ENCODE data around the gene DBN1. TPM values are rescaled to one million over a fixed set of nuclear protein-coding genes. Genes with fewer than 3 reads are reported as not detected.

DBN1 gene
- total and polyA plus RNA-seq, 2 of the 8 experiments (the other 6 are each of a cell fraction or from before 2014, with no cell fraction given) = 168 to 333 TPM

DNA sequence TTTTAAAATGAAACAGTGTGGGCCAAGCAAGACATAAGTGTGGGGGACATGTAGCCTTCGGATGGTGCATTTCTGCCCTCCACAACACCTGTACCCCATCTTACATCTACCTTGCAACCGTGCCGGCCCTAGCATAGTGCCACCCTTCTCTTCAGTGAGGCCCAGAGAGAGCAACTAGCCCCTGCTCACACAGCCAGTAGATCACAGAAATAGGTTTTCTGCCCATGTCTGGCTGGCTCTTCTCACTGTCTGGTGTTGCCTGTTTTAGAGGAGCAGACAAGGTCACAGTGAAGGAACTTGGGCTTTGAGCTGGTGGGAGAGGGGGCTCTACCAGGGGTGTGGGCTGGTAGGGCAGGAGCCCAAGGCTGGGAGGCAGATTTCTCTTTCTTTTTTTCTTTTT, 12.8 kb upstream of the DBN1 start:
- Histone ChIP-seq H2BK15ac (ENCODE audit: low read length) (no peak overlapping the region), H2BK120ac (replicated peaks; ENCODE audit: low read depth, low read length) (no peak overlapping the region), H4K5ac (ENCODE audit: insufficient read length, low read depth, low read length) (no peak overlapping the region), H2BK5ac (ENCODE audit: low read depth, low read length) (no peak overlapping the region), H2AFZ (ENCODE audit: low read length) (no peak overlapping the region), H3K79me2 (ENCODE audit: control insufficient read depth in 1 of 2, insufficient read depth in 2 of 2, low read length in 2 of 2) (no peaks in the 10 kb centered on the region), H3K23me2 (ENCODE audit: low read depth, low read length) (no peaks in the 10 kb centered on the region; the same call in 1 of the 2 replicates), H2BK12ac (ENCODE audit: low read depth, low read length) (no peak overlapping the region), H3K36me3 (ENCODE audit: control insufficient read depth in 2 of 4, insufficient read depth in 4 of 4, low read length in 3 of 4) (peaks cover 24 to 66% (median 44%) of the 10 kb centered on the region in 4 experiments), H4K8ac (ENCODE audit: extremely low read depth, insufficient read depth, low read length) (no peak overlapping the region), H2BK20ac (ENCODE audit: low read length) (no peak overlapping the region), H3K9ac (replicated peaks in 1 of 4; ENCODE audit: extremely low read depth in 1 of 4, low read depth in 3 of 4, low read length in 3 of 4) (no peak overlapping the region), H3K56ac (replicated peaks; ENCODE audit: insufficient read length, low read depth, low read length) (no peak overlapping the region), H4K91ac (replicated peaks; ENCODE audit: insufficient read length, low read length) (no peak overlapping the region), H3K27me3 (replicated peaks in 1 of 4; ENCODE audit: control insufficient read depth in 3 of 4, extremely low read depth in 1 of 4, insufficient read depth in 3 of 4, low read length in 3 of 4) (no peaks in the 10 kb centered on the region), H3K4me3 (ENCODE audit: extremely low read depth in 1 of 4, insufficient read depth in 2 of 4, low read depth in 3 of 4, low read length in 4 of 4) (no peak overlapping the region), H4K20me1 (replicated peaks in 1 of 2; ENCODE audit: control insufficient read depth in 1 of 2, insufficient read depth in 2 of 2, low read length in 2 of 2) (peaks cover 5 to 13% of the 10 kb centered on the region in 2 experiments), H2AK5ac (ENCODE audit: low read depth, low read length) (no peak overlapping the region), H3K4me1 (replicated peaks in 1 of 4; ENCODE audit: control insufficient read depth in 3 of 4, insufficient read depth in 4 of 4, low read length in 3 of 4) (peaks cover 0 to 3% (median 3%) of the 10 kb centered on the region in 4 experiments; a peak in 5 of 7 replicates), H3K9me3 (ENCODE audit: insufficient read depth in 2 of 2, low read depth in 1 of 2, low read length in 1 of 2) (no peaks in the 10 kb centered on the region), H3K18ac (ENCODE audit: extremely low read depth, low read length) (no peak overlapping the region), H3K14ac (ENCODE audit: insufficient read length) (no peak overlapping the region), H3K4ac (replicated peaks; ENCODE audit: insufficient read length, low read depth, low read length) (no peak overlapping the region), H3K23ac (ENCODE audit: insufficient read length) (no peak overlapping the region), H3K79me1 (ENCODE audit: low read depth, low read length) (peaks cover 7% of the 10 kb centered on the region; the same call in 1 of the 2 replicates), H3K4me2 (ENCODE audit: insufficient read depth in 1 of 2, low read depth in 2 of 2, low read length in 2 of 2) (no peak overlapping the region), H3K27ac (ENCODE audit: low read depth, low read length) (no peak overlapping the region)
- 93% methylated on average over 3 of the region's 3 CpGs; no CpG with 5 or more reads in 1 of the 2 experiments for WGBS, 2 experiments (ENCODE audit: extremely low coverage in 1 of 2, insufficient coverage in 1 of 2, insufficient read length in 1 of 2, insufficient replicate concordance in 2 of 2, low coverage in 1 of 2, low lambda C conversion rate in 2 of 2, missing lambda C conversion rate in 1 of 2)
- DNase-seq (ENCODE audit: low read depth in 1 of 2, low spot score in 2 of 2) = no peak
- ChIA-PET CTCF (ENCODE audit: partially characterized antibody) (interaction anchor here (0.6 to 12.7 kb wide), 4 partner anchors 8 to 655 kb away, joined by 3 to 306 read pairs (median 86); partner anchors contain the start of genes DDX41, DOK3 and PDLIM7), POLR2A (ENCODE audit: partially characterized antibody) (interaction anchor here (1.0 to 67.5 kb wide), 3 partner anchors 6 to 82 kb away, joined by 3 to 3349 read pairs (median 3349); partner anchors contain the start of genes DBN1, DOK3, PDLIM7 and PRR7)
- no peak for FAIRE-seq
- TF ChIP-seq RAD21 (IDR thresholded peaks at IDR 0.05 in 1 of 2, conservative IDR thresholded peaks at IDR 0.05 in 1 of 2; ENCODE audit: low read depth in 2 of 2, low read length in 2 of 2) (no peak), HDAC2 (IDR thresholded peaks at IDR 0.05; ENCODE audit: borderline replicate concordance in 1 of 2, low read depth in 2 of 2, low read length in 2 of 2) (no peak), SIRT6 (IDR thresholded peaks at IDR 0.05; ENCODE audit: low read length) (no peak), EP300 (IDR thresholded peaks at IDR 0.05; ENCODE audit: borderline replicate concordance in 1 of 2, low read depth in 2 of 2, low read length in 2 of 2) (no peak), PHF8 (conservative IDR thresholded peaks at IDR 0.05; ENCODE audit: low read depth, low read length) (no peak), POLR2A (IDR thresholded peaks at IDR 0.05; ENCODE audit: control extremely low read depth in 1 of 2, low read depth in 2 of 2, low read length in 2 of 2) (peak in 1 of 2 experiments; percentile 52; a peak in 1 of 3 replicates), TAF7 (optimal IDR thresholded peaks at IDR 0.05; ENCODE audit: borderline replicate concordance, low read depth, low read length) (no peak), CREB1 (IDR thresholded peaks at IDR 0.05) (no peak), NRF1 (IDR thresholded peaks at IDR 0.05; ENCODE audit: low read depth, low read length) (no peak), POLR2AphosphoS5 (IDR thresholded peaks at IDR 0.05; ENCODE audit: low read depth, low read length) (peak; percentile 48), KDM1A (IDR thresholded peaks at IDR 0.05; ENCODE audit: borderline replicate concordance, low read length) (no peak), SP2 (IDR thresholded peaks at IDR 0.05; ENCODE audit: low read length) (no peak), YY1 (IDR thresholded peaks at IDR 0.05; ENCODE audit: low read depth, low read length) (no peak), CBX8 (IDR thresholded peaks at IDR 0.05; ENCODE audit: borderline replicate concordance, low read depth, low read length) (no peak)
